Measurements from ENCODE around the gene ERN1.

- TF ChIP-seq CTCF (IDR thresholded peaks at IDR 0.05): no peak
- no peak for TF ChIP-seq POLR2A (IDR thresholded peaks at IDR 0.05)
Observed at GRCh38 chr17:64157669-64158180, 27.8 kb upstream of the ERN1 start.

Measured in body of pancreas (tissue), 4 donors.